ENCODE results near the gene FOXN3. TPM values are rescaled to one million over a fixed set of nuclear protein-coding genes. Genes with fewer than 3 reads are reported as not detected.

FOXN3 gene
- total RNA-seq, 2 experiments from 2014 or later, result 92.2 to 94.4 TPM

DNA sequence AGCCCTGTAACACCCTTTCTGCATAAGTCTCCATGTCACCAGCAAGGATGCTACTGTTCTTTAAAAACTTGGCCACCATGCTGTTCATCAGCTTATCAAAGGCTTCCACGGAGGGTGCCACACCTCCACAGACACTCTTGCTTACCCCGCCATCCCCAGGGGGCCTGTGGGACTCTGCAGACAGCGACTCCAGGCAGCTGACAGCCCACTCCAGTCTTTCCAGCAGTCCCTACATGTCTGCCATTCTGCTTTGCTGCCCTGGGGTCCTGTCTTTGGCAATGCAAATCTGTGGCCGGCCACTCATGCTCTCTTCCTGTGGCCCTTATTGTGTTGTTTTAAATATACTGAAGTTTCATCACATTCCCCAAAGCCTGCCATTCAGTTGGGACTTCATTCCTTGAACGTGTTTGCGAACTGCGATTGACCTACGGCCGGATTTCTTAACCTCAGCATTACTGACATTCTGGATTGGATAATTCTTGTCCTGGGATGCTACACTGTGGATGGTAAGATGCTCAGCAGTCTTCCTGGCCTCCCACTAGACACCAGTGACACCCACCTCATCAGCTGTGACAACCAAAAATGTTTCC lies 125.6 kb downstream of the FOXN3 start:
- Mint-ChIP-seq H3K4me3 (no peak overlapping the region), H3K27me3 (no peaks in the 10 kb centered on the region), H3K27ac (no peak overlapping the region), H3K36me3 (ENCODE audit: low read depth) (peaks cover 8% of the 10 kb centered on the region), H3K9me3 (no peaks in the 10 kb centered on the region), H3K4me1 (peaks cover 6% of the 10 kb centered on the region)
- ChIA-PET CTCF (interaction anchor here (0.6 kb wide), 1 partner anchor 477 kb away, joined by 3 read pairs; no protein-coding TSS in a partner anchor), POLR2A (no interaction called here)
- DNase-seq, result no peak

DNA sequence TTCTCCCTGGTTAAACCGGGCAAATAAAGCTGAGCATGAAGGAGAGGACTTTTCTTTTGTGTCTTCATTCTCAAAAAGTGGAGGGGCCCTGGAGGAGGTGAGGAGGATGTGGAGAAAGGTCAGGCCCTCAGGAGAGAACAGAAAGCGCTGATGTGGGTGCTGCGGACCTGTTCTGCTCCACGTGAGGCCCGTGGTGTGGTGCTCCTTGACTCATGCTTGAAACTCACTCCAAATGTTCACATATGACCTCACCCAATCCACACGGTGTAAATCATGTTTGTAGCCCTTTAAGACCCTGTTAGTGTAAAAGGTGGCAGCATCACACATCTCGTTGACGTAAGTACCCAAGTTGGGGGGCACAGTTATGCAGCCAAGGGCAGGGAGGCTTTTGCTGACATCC lies 126.2 kb downstream of the FOXN3 start:
- peaks cover 6% of the 10 kb centered on the region for H3K4me1 Mint-ChIP-seq
- CTCF ChIA-PET, result interaction anchor here (0.6 kb wide), 1 partner anchor 478 kb away, joined by 3 read pairs; no protein-coding TSS in a partner anchor

DNA sequence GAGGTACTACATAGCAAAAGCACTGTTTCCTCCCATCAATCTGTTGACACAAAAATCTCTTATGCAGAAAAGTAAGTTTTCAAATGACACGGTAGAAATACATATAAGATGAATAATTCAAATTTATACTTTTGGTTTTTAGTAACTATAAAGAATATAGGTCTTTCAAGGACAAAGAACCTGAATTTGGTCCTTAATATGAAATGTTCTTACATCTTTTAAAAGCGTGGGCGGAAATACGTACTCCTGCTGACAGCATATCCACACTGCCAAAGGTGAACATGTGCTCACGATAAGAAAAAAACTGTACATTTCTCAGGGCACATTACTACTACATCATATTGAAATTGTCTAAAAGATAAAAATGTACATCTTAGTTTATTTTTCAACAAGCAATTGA lies 127.6 kb downstream of the FOXN3 start:
- Mint-ChIP-seq H3K9me3 (no peaks in the 10 kb centered on the region), H3K4me1 (peaks cover 9% of the 10 kb centered on the region), H3K36me3 (ENCODE audit: low read depth) (peaks cover 9% of the 10 kb centered on the region), H3K27me3 (no peaks in the 10 kb centered on the region), H3K4me3 (no peak overlapping the region), H3K27ac (no peak overlapping the region)
- ChIA-PET CTCF (no interaction called here), POLR2A (no interaction called here)
- DNase-seq, result no peak

More for the DNA sequence above, 126.2 kb downstream of the FOXN3 start:
- Mint-ChIP-seq H3K9me3 (no peaks in the 10 kb centered on the region), H3K27ac (no peak overlapping the region), H3K4me3 (no peak overlapping the region), H3K36me3 (ENCODE audit: low read depth) (peaks cover 10% of the 10 kb centered on the region), H3K27me3 (no peaks in the 10 kb centered on the region)
- POLR2A ChIA-PET, result no interaction called here
- DNase-seq, result no peak

DNA sequence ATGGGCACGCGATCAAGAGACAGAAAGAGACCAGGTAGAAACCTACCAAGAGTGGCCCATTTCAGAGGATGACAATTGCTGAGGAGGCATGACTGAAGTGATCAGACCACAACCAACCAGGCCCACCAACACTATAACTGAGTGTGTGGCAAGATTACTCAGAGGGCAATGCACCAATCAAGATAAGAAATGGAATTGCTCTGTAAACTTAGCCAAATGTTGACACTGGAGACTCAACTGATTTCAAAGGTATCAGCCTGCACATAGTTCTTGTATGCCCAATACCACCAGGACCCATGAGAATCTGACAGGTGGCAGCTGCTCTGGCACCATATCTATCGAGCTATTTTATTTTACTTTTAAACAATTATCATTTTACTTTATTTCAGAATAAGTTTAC lies 128.9 kb downstream of the FOXN3 start:
- DNase-seq, result no peak
- Mint-ChIP-seq H3K9me3 (no peaks in the 10 kb centered on the region), H3K36me3 (ENCODE audit: low read depth) (peaks cover 11% of the 10 kb centered on the region), H3K4me3 (no peak overlapping the region), H3K27me3 (no peaks in the 10 kb centered on the region), H3K27ac (no peak overlapping the region), H3K4me1 (peaks cover 20% of the 10 kb centered on the region)
- POLR2A ChIA-PET, result no interaction called here
- CTCF ChIA-PET, result interaction anchor here (0.6 to 0.8 kb wide), 2 partner anchors 51 to 196 kb away, joined by 3 read pairs; no protein-coding TSS in a partner anchor

DNA sequence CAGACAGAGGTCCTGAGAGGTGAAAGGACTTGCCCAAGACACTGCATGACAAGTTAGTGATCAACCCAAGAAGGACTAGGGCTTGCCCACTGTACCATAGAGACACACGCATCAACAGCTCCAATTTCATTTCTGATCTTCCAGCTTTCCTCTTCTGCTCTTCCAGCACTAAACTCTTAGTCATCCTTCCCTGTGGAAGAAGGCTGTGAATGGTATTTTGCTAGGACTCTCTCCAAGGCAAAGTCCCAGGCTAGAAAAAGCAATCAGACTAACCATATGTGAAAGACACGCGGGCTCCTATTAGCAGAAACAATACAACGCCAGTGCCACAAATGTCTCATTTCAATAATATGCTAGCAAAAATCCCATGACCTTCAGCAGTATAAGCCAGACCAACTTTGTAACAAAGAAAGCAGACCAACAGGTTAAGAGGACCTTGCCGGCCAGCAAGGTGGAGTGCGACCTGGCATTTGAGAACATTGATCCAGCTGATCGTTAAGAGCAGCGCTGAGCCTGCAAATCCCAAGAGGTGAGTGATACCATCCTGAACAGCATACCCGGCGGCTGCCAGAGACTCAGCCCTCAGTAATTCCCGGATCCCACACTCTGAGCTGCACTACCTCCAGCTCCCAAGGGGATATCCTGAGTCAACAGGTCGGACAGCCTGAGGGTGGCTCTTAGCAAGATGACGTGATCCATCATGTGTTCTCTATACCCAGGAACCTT lies 132.5 kb downstream of the FOXN3 start:
- H3K27ac Mint-ChIP-seq, result no peak overlapping the region

DNA sequence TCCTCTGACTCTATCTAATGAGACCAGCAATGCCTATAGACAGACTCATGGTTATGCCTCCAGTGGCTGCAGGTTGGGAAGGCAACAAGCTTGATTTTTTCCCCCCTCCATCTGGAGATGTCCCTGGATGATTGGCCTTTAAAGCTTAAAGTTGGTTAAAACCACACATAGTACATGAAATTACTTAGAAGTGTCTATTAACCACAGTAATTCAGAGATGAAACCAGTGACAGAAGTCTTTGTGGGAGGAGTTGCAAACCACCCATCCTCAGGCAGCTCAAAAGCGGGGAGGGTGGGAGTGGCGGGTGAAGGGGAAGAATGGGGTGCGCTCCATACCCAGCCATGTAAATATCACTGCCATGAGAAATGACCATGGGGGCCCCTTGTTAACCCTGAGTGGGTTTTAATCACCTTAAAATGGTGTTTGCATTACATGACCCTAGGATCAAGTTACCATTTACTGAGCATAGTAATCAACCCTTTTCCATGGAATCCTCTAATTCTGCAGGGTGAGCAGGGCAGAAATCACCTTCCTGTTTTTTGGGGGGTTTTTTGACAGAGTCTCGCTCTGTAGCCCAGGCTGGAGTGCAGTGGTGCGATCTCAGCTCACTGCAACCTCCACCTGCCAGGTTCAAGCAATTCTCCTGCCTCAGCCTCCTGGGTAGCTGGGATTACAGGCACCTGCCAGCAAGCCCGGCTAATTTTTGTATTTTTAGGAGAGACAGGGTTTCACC lies 133.5 kb downstream of the FOXN3 start:
- DNase-seq, result peak; percentile 16
- no peak overlapping the region for H3K4me3 Mint-ChIP-seq
- H3K27me3 Mint-ChIP-seq, result no peaks in the 10 kb centered on the region
- CTCF ChIA-PET, result interaction anchor here (1.8 to 2.2 kb wide), 2 partner anchors 15 to 19 kb away, joined by 6 read pairs; no protein-coding TSS in a partner anchor
- POLR2A ChIA-PET, result no interaction called here
- H3K9me3 Mint-ChIP-seq, result no peaks in the 10 kb centered on the region
- H3K4me1 Mint-ChIP-seq, result peaks cover 34% of the 10 kb centered on the region
- peaks cover 36% of the 10 kb centered on the region for H3K36me3 Mint-ChIP-seq (ENCODE audit: low read depth)
- no peak overlapping the region for H3K27ac Mint-ChIP-seq

More for the DNA sequence above, 132.5 kb downstream of the FOXN3 start:
- DNase-seq, result no peak
- H3K4me1 Mint-ChIP-seq, result peaks cover 27% of the 10 kb centered on the region
- POLR2A ChIA-PET, result no interaction called here
- H3K4me3 Mint-ChIP-seq, result no peak overlapping the region
- peaks cover 27% of the 10 kb centered on the region for H3K36me3 Mint-ChIP-seq (ENCODE audit: low read depth)
- no peaks in the 10 kb centered on the region for H3K27me3 Mint-ChIP-seq
- CTCF ChIA-PET, result no interaction called here
- H3K9me3 Mint-ChIP-seq, result no peaks in the 10 kb centered on the region

DNA sequence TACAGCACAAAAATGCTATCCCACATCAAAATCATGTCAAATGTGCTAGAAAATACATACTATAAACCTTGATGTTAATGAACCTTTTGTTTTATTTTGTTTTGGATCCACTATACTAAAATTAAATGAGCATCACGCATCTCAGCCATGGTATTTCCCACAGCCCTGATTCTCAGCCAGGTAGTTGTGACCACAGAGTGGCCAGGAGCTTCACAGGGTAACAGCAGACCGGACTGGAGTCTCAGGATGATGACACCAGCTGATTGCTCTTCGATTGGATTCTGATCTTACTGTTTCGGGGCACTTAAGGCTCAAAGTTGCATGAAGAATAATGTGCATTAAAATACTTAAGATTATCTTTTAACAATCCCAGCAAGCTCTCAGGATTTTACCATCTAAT lies 134.8 kb downstream of the FOXN3 start:
- H3K27me3 Mint-ChIP-seq, result no peaks in the 10 kb centered on the region
- no peaks in the 10 kb centered on the region for H3K9me3 Mint-ChIP-seq
- H3K4me1 Mint-ChIP-seq, result peaks cover 43% of the 10 kb centered on the region
- no peak overlapping the region for H3K4me3 Mint-ChIP-seq
- CTCF ChIA-PET, result interaction anchor here (0.6 to 2.2 kb wide), 4 partner anchors 16 to 432 kb away, joined by 3 to 6 read pairs (median 4); no protein-coding TSS in a partner anchor
- no peak for DNase-seq
- POLR2A ChIA-PET, result no interaction called here
- H3K27ac Mint-ChIP-seq, result no peak overlapping the region
- peaks cover 44% of the 10 kb centered on the region for H3K36me3 Mint-ChIP-seq (ENCODE audit: low read depth)

DNA sequence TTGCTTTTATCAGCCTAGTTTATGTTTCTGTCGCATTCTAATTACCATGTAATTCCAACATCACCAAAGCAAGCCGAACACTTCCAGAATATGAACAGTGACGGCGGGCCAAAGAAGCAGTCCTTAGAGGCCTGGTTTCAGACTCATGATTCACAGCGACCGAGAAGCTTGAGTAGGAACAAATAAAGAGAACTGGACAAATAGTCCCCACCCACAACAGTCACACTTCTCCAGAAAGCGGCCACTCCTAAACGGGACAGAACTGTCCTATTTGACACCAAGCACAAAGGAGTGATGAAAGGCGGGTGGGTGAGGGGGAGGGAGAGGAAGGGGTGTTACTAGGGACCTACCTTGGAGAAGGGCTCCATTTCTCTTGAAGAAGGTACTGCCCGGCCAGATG lies 136.4 kb downstream of the FOXN3 start:
- ChIA-PET CTCF (no interaction called here), POLR2A (no interaction called here)
- Mint-ChIP-seq H3K36me3 (ENCODE audit: low read depth) (peaks cover 52% of the 10 kb centered on the region), H3K27ac (no peak overlapping the region), H3K4me1 (peaks cover 52% of the 10 kb centered on the region), H3K4me3 (no peak overlapping the region), H3K27me3 (no peaks in the 10 kb centered on the region), H3K9me3 (no peaks in the 10 kb centered on the region)
- no peak for DNase-seq

DNA sequence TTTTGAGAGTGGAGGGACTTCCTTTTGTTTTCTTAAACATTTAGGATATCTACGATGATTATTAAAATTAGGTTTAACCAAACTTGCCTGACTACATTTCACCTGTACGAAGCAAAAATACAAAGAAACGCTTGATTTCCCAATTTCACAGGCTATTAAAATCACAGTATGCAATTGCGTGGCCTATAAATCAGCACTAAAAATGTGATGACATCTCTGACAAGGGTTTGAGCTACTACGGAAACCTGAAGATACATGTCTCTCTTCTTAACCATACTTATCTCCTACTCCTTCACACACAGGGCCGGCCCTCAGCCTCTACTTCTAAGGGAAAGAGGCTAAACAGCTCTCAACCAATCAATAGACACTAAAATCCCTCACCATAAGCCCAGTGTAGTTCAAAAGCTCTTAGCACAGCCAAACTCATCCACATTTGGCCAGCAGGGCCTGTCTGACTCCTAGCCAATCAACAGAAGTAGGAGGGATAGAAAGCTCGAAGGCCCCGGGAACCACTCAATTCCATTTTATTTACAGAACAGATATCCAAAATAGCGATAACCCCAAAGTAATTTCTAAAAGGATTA lies 137.3 kb downstream of the FOXN3 start:
- Mint-ChIP-seq H3K27ac (no peak overlapping the region), H3K9me3 (no peaks in the 10 kb centered on the region), H3K4me3 (no peak overlapping the region), H3K4me1 (peaks cover 57% of the 10 kb centered on the region), H3K27me3 (no peaks in the 10 kb centered on the region), H3K36me3 (ENCODE audit: low read depth) (peaks cover 55% of the 10 kb centered on the region)
- ChIA-PET POLR2A (no interaction called here), CTCF (no interaction called here)
- DNase-seq, result no peak

DNA sequence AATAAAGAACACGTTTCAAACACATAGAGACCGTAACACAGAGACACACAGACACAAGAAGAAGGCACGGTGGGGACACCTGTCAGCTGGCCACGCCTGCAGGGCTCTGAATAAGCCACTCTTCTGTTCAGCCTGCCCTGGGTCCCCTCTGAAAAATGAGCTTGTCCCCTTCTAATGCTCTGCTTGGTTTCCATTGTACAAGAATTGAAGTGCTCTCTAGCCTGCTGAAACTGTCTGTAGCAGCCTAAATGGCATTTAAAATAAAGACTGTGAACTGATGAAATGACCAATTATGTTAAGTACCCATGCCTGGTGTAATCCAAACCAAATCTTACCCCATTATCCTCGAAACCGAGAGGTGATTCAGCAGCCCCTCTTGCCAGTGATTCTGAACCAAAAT lies 139.8 kb downstream of the FOXN3 start:
- no peaks in the 10 kb centered on the region for H3K9me3 Mint-ChIP-seq
- ChIA-PET CTCF (interaction anchor here (1.4 kb wide), 1 partner anchor 33 kb away, joined by 3 read pairs; no protein-coding TSS in a partner anchor), POLR2A (no interaction called here)
- DNase-seq, result no peak
- H3K4me3 Mint-ChIP-seq, result no peak overlapping the region
- no peak overlapping the region for H3K27ac Mint-ChIP-seq
- H3K4me1 Mint-ChIP-seq, result peaks cover 44% of the 10 kb centered on the region
- peaks cover 59% of the 10 kb centered on the region for H3K36me3 Mint-ChIP-seq (ENCODE audit: low read depth)
- no peaks in the 10 kb centered on the region for H3K27me3 Mint-ChIP-seq

DNA sequence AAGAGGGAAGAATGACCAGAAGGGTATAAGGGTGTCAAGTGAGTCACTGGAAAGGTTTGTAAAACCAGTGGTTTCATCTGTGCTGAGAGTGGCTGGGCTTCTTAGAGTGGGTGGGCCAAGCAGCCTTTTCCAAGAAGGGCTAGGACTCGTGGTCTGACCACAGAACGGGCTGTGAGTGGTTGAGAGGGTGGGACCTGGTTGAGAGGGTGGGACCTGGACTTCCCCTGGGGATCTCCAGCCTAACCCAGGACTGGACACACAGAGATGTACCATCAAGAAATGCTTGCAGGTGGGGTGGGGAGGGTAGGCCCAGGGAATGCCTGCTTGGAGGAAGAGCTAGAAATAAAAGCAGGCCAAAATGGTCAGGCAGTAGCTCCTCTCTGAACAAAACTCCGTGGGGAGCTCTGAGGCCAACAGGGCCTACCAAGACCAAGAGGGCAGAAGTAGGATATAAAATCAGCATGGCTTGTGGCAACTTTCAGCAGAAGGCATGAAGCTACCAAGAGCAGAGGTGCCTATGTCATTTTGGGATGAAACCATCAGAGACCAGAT lies 140.5 kb downstream of the FOXN3 start:
- CTCF ChIA-PET, result interaction anchor here (0.6 to 1.6 kb wide), 3 partner anchors 9 to 1098 kb away, joined by 3 to 4 read pairs (median 3); no protein-coding TSS in a partner anchor
- Mint-ChIP-seq H3K4me1 (peaks cover 42% of the 10 kb centered on the region), H3K4me3 (peak overlapping the region; percentile 4), H3K27ac (peak overlapping the region; percentile 58), H3K36me3 (ENCODE audit: low read depth) (peaks cover 54% of the 10 kb centered on the region), H3K9me3 (no peaks in the 10 kb centered on the region), H3K27me3 (no peaks in the 10 kb centered on the region)
- peak; percentile 37 for DNase-seq
- POLR2A ChIA-PET, result no interaction called here

DNA sequence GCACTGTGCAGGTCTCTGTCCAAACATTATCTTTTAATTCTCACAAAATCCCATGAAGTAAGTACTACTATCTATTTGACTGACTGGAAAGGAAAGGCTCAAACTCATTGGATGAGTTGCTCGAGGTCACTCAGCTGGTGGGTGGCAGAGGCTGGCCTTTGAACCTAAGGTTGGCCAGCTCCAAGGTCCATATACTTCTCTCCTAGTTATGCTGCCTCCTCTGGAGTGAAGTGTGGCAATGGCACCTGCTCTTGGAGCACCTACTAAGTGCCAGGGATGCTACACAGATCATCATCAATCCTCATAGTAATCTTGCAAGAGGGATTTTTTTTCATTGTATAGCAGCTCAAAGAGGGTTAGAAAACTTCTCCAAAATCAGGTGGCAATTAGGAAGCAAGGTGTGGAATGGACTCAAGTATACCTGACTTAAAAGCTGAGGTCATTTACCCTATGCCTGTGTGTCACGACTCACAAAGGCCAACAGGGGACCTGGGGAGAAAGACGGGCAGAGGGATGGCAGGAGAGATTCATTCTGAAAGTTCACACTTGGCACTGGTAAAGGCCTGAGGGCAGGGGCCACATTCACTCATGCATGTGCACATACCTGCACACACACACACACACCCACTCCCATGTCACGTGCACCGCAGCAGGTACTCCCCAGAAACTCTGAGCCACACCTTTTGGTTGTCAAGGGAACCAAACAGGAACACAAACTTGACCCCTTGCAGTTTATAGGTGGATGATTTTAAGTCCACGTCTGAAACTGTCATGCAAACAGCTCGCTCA lies 146.4 kb downstream of the FOXN3 start:
- no peak overlapping the region for H3K27ac Mint-ChIP-seq
- no peak overlapping the region for H3K4me3 Mint-ChIP-seq
- H3K36me3 Mint-ChIP-seq (ENCODE audit: low read depth), result peaks cover 30% of the 10 kb centered on the region
- H3K4me1 Mint-ChIP-seq, result peaks cover 13% of the 10 kb centered on the region
- DNase-seq, result no peak
- ChIA-PET CTCF (interaction anchor here (0.9 kb wide), 1 partner anchor 107 kb away, joined by 3 read pairs; no protein-coding TSS in a partner anchor), POLR2A (no interaction called here)
- no peaks in the 10 kb centered on the region for H3K27me3 Mint-ChIP-seq
- no peaks in the 10 kb centered on the region for H3K9me3 Mint-ChIP-seq
